HEK293T (cell line): ENCODE data around the gene SH2D2A.

Experiments
- CTCF ChIA-PET: fragments of 350-600 bp; formaldehyde crosslinking; extraction: SDS; loops from one replicate; lab custom pipeline; 2021; ENCODE audit warnings: antibody characterized with exemption, inconsistent platforms; lab: Yijun Ruan, JAX
- POLR2A ChIA-PET: fragments of 350-600 bp; formaldehyde crosslinking; extraction: SDS; loops from one replicate; lab custom pipeline; 2020; ENCODE audit warnings: antibody characterized with exemption, inconsistent platforms; lab: Yijun Ruan, JAX
- DNase-seq: peaks from one replicate; pipeline ENCODE4 v3.0.0; 2012; ENCODE audit warnings: mixed read lengths; ENCODE audit errors: extremely low spot score
- ARNT ChIP-seq: fragments of 450-650 bp; IDR thresholded peaks from 2 replicates; pipeline ENCODE4 v1.6.1; 2017; ENCODE audit warnings: mild to moderate bottlenecking
- BHLHE40 ChIP-seq: fragments of 450-650 bp; IDR thresholded peaks from 2 replicates; pipeline ENCODE4 v1.6.1; 2016; ENCODE audit warnings: mild to moderate bottlenecking, moderate library complexity, borderline replicate concordance
- CTBP1 ChIP-seq: fragments of 450-650 bp; IDR thresholded peaks from 2 replicates; pipeline ENCODE4 v1.6.1; 2016; ENCODE audit warnings: borderline replicate concordance
- ELF4 ChIP-seq: fragments of 450-650 bp; IDR thresholded peaks from 2 replicates; pipeline ENCODE4 v1.6.1; 2017; ENCODE audit warnings: antibody characterized with exemption
- FOXA1 ChIP-seq: fragments of 450-650 bp; IDR thresholded peaks from 2 replicates; pipeline ENCODE4 v1.6.1; 2016; ENCODE audit warnings: mild to moderate bottlenecking
- FOXK2 ChIP-seq: fragments of 450-650 bp; IDR thresholded peaks from 2 replicates; pipeline ENCODE4 v1.6.1; 2016; ENCODE audit warnings: mild to moderate bottlenecking
- FOXM1 ChIP-seq: fragments of 450-650 bp; IDR thresholded peaks from 2 replicates; pipeline ENCODE4 v1.6.1; 2017; ENCODE audit warnings: mild to moderate bottlenecking, borderline replicate concordance
- HDGF ChIP-seq: fragments of 450-650 bp; IDR thresholded peaks from 2 replicates; pipeline ENCODE4 v1.6.1; 2017; ENCODE audit warnings: antibody characterized with exemption, borderline replicate concordance
- L3MBTL2 ChIP-seq: fragments of 450-650 bp; conservative IDR thresholded peaks from 2 replicates; pipeline ENCODE4 v1.6.1; 2016; ENCODE audit warnings: mild to moderate bottlenecking
- LEF1 ChIP-seq: fragments of 450-650 bp; IDR thresholded peaks from 2 replicates; pipeline ENCODE4 v1.6.1; 2017; ENCODE audit warnings: mild to moderate bottlenecking, borderline replicate concordance
- NFRKB ChIP-seq: fragments of 450-650 bp; IDR thresholded peaks from 2 replicates; pipeline ENCODE4 v1.6.1; 2016; ENCODE audit warnings: mild to moderate bottlenecking, moderate library complexity
- PKNOX1 ChIP-seq: fragments of 450-650 bp; IDR thresholded peaks from 2 replicates; pipeline ENCODE4 v1.6.1; 2016
- SP1 ChIP-seq: fragments of 450-650 bp; IDR thresholded peaks from 2 replicates; pipeline ENCODE4 v1.6.1; 2017
- SUZ12 ChIP-seq: fragments of 450-650 bp; IDR thresholded peaks from 2 replicates; pipeline ENCODE4 v1.6.1; 2016; ENCODE audit warnings: mild to moderate bottlenecking
- TARDBP ChIP-seq: fragments of 450-650 bp; IDR thresholded peaks from 2 replicates; pipeline ENCODE4 v1.6.1; 2016
- ZNF384 ChIP-seq: fragments of 450-650 bp; IDR thresholded peaks from 2 replicates; pipeline ENCODE4 v1.6.1; 2016

SH2D2A gene

DNA sequence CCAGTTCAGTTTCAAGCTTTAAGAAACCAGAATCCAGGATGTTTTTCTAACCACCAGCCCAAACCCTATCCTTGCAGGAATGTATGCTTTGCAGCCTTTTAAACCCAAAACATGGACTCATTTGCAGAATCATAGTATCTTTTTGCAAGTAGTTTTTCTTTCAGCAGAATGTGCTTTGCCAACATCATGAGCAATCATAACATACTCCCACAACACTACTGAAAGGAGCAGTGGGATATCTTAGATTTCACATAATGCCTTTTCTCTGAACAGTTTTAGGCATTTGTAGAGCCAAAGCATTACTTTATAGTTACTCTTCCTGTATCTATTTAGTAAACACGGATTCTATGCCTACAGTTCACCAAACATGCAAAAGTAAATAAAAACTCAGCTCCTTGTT is 10.0 kb upstream of the SH2D2A start:
- DNase-seq: no peak
- ChIA-PET POLR2A (no interaction called here), CTCF (interaction anchor here (0.7 to 1.0 kb wide), 2 partner anchors 12 to 84 kb away, joined by 3 read pairs; no protein-coding TSS in a partner anchor)
- TF ChIP-seq TARDBP (no peak), FOXM1 (no peak), ELF4 (no peak), LEF1 (no peak), PKNOX1 (no peak), ARNT (no peak), HDGF (no peak), ZNF384 (no peak), NFRKB (no peak), SP1 (no peak), SUZ12 (no peak), CTBP1 (no peak), FOXK2 (no peak), L3MBTL2 (no peak), FOXA1 (no peak)

GRCh38 chr1:156823210-156823790 is 6.7 kb upstream of the SH2D2A start:
- ChIA-PET CTCF (no interaction called here), POLR2A (interaction anchor here (2.7 kb wide), 1 partner anchor 10 kb away, joined by 9 read pairs; no protein-coding TSS in a partner anchor)
- no peak for DNase-seq
- TF ChIP-seq L3MBTL2: no peak
- TF ChIP-seq ZNF384: no peak
- no peak for TF ChIP-seq FOXM1
- no peak for TF ChIP-seq SP1
- TF ChIP-seq FOXA1: no peak
- no peak for TF ChIP-seq LEF1
- TF ChIP-seq SUZ12: no peak
- no peak for TF ChIP-seq ELF4
- no peak for TF ChIP-seq BHLHE40
- TF ChIP-seq PKNOX1: no peak
- TF ChIP-seq ARNT: no peak
- TF ChIP-seq HDGF: no peak
- TF ChIP-seq NFRKB: no peak
- no peak for TF ChIP-seq TARDBP
- TF ChIP-seq FOXK2: no peak
- no peak for TF ChIP-seq CTBP1

DNA sequence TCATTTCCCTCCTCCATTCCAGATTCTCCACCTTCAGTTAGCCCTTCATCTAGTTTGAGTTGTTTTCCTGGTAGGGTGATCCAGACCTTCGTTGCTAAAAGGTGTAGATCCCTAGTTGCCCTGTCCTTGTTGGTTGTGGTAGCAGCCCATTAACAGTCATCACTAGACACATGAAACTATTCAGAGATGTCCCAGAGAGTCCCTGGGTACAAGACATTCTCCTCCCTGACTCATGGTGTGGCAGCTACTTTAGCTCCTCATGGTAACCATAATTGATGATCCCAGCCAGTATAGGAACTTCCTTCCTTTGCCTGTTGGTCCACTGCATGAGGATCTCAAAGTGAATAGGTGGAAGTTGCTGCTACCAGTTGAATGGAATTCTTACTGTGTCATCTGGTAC is 6.0 kb upstream of the SH2D2A start:
- ChIA-PET CTCF (interaction anchor here (0.6 to 1.5 kb wide), 8 partner anchors 14 to 222 kb away, joined by 3 to 5 read pairs (median 3); no protein-coding TSS in a partner anchor), POLR2A (interaction anchor here (2.7 kb wide), 1 partner anchor 9 kb away, joined by 9 read pairs; no protein-coding TSS in a partner anchor)
- no peak for DNase-seq
- TF ChIP-seq HDGF: no peak
- no peak for TF ChIP-seq SP1
- TF ChIP-seq FOXA1: no peak
- TF ChIP-seq SUZ12: no peak
- no peak for TF ChIP-seq ARNT
- no peak for TF ChIP-seq NFRKB
- TF ChIP-seq TARDBP: no peak
- TF ChIP-seq ZNF384: no peak

DNA sequence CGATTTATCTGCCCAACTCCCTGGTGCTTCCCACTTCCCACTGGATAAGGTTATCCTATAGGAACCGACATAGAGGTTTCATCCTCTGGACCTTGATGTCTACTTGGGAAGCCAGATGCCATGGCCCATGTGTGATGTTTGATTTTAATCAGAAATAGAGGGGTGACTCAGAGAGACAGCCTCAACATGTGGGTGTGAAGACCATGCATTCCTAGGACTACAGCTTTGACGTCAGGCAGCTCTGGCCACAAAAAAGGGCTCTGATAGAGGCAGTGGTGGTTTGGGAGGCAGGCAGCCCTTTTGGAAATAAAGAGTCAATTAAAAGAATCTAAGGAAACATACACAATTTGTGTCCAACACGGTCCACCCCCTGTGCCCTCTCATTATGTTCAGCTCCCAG is 5.2 kb upstream of the SH2D2A start:
- no peak for TF ChIP-seq L3MBTL2
- no peak for TF ChIP-seq ARNT
- no peak for TF ChIP-seq CTBP1
- TF ChIP-seq PKNOX1: no peak
- ChIA-PET CTCF (interaction anchor here (0.6 to 1.5 kb wide), 5 partner anchors 15 to 133 kb away, joined by 3 to 5 read pairs (median 3); partner anchors contain the start of gene NTRK1), POLR2A (interaction anchor here (2.7 kb wide), 1 partner anchor 9 kb away, joined by 9 read pairs; no protein-coding TSS in a partner anchor)
- no peak for DNase-seq

- CTCF ChIA-PET: no interaction called here
- POLR2A ChIA-PET: interaction anchor here (2.7 kb wide), 1 partner anchor 88 kb away, joined by 7 read pairs; the partner anchor contains the start of genes ISG20L2 and METTL25B
- DNase-seq: no peak
- TF ChIP-seq TARDBP: no peak
- no peak for TF ChIP-seq CTBP1
- TF ChIP-seq SUZ12: no peak
- no peak for TF ChIP-seq SP1
- TF ChIP-seq HDGF: no peak
- no peak for TF ChIP-seq ARNT
- TF ChIP-seq PKNOX1: no peak
- no peak for TF ChIP-seq L3MBTL2
- no peak for TF ChIP-seq FOXM1
- no peak for TF ChIP-seq FOXA1
- no peak for TF ChIP-seq ZNF384
- TF ChIP-seq ELF4: no peak
- no peak for TF ChIP-seq FOXK2
- no peak for TF ChIP-seq NFRKB
Observed at GRCh38 chr1:156815961-156816422, 656 bp downstream of the SH2D2A start.
